NB4 (cell line): ENCODE data around the gene FGF14.

Experiments
- CTCF ChIP-seq: IDR thresholded peaks from one replicate; pipeline ENCODE4 v1.5.1; 2012; ENCODE audit warnings: low read depth, low read length
- MAX ChIP-seq: IDR thresholded peaks from 2 replicates; pipeline ENCODE4 v1.6.1; 2011; ENCODE audit warnings: low read depth, low read length
- POLR2A ChIP-seq: IDR thresholded peaks from 2 replicates; pipeline ENCODE4 v1.6.1; 2011; ENCODE audit warnings: mild to moderate bottlenecking; ENCODE audit not compliant: insufficient read length; ENCODE audit errors: extremely low read depth

GRCh38 chr13:102187313-102187712, 214.5 kb downstream of the FGF14 start:
- no peak for TF ChIP-seq CTCF
- no peak for TF ChIP-seq MAX
- TF ChIP-seq POLR2A: no peak
